Kidney (tissue), 14 donors: ENCODE measurements around the gene CLTCL1. TPM values are rescaled to one million over a fixed set of nuclear protein-coding genes. Genes with fewer than 3 reads are reported as not detected.

Source experiments
- DNase-seq, 5 donors: peaks; one replicate each; pipeline ENCODE4 v3.0.0-alpha.2; 2013 to 2020
- FAIRE-seq: peaks from 2 replicates; lab custom pipeline; 2012; peaks lifted over from hg19 to GRCh38; lab: Jason Lieb, UNC
- H3K27ac ChIP-seq, 2 donors: one replicate each; pipeline ENCODE4 v1.7.0; 2013; ENCODE audit warnings: low read depth in 2 of 2, low read length in 2 of 2, inconsistent platforms in 1 of 2
- H3K27me3 ChIP-seq: one replicate; pipeline ENCODE4 v1.7.1; 2013; ENCODE audit warnings: low read length, inconsistent platforms; ENCODE audit not compliant: control insufficient read depth, insufficient read depth
- H3K36me3 ChIP-seq, 3 donors: one replicate each; pipeline versions ENCODE4 v1.7.0 to v1.7.1; 2013; ENCODE audit warnings: low read length in 3 of 3, control low read depth in 1 of 3, inconsistent platforms in 1 of 3; ENCODE audit not compliant: insufficient read depth in 3 of 3, control insufficient read depth in 2 of 3
- H3K4me1 ChIP-seq, 3 donors: one replicate each; pipeline versions ENCODE4 v1.7.0 to v1.7.1; 2013; ENCODE audit warnings: low read length in 3 of 3, inconsistent platforms in 1 of 3, low read depth in 1 of 3; ENCODE audit not compliant: control insufficient read depth in 2 of 3, insufficient read depth in 2 of 3
- H3K4me3 ChIP-seq, 3 donors: one replicate each; pipeline versions ENCODE4 v1.7.0 to v1.8.1; 2013; ENCODE audit warnings: low read length in 3 of 3, control low read depth in 1 of 3, inconsistent platforms in 1 of 3
- H3K9ac ChIP-seq, 3 donors: one replicate each; pipeline versions ENCODE4 v1.7.0 to v1.7.1; 2013; ENCODE audit warnings: low read length in 3 of 3, control low read depth in 1 of 3, inconsistent platforms in 1 of 3
- H3K9me3 ChIP-seq, 3 donors: one replicate each; pipeline versions ENCODE4 v1.7.0 to v1.7.1; 2013; ENCODE audit warnings: low read length in 3 of 3, control low read depth in 1 of 3, inconsistent platforms in 1 of 3; ENCODE audit not compliant: control insufficient read depth in 2 of 3, insufficient read depth in 1 of 3
- CTCF ChIP-seq: IDR thresholded peaks from 3 replicates; pipeline ENCODE4 v1.5.1; 2012; ENCODE audit warnings: mild to moderate bottlenecking, moderate library complexity, borderline replicate concordance; ENCODE audit not compliant: insufficient read depth; ENCODE audit errors: extremely low read depth
- intact Hi-C: fragments of 100-400 bp; cut with DNase I; formaldehyde crosslinking; loops from one replicate; pipeline ENCODE4 v1.11.1; 2022
- polyA plus RNA-seq: library from polyadenylated mRNA; stranded (reverse); fragments of 350-450 nt; fragmentation: Illumina TruSeq; extraction: RNeasy Lipid Tissue Mini Kit (QIAGEN cat#74804); gene quantifications from one replicate; pipeline ENCODE4 v1.2.3, GENCODE V29; 2014; ENCODE audit warnings: low read depth, low replicate concordance; ENCODE audit not compliant: insufficient read depth
- total RNA-seq: library from RNA; stranded (reverse); fragmentation: NEBNext Ultra II Directional; extraction: Animal tissue kit (Norgen Biotek cat#: 25700); gene quantifications from one replicate; pipeline ENCODE4 v1.2.1, GENCODE V29; 2021
- donor health status: control.
- donor health status: control.
- donor health status: control.
- donor health status: control.
- donor health status: control.
- donor health status: DM: yes; HTN: yes; CAD: no.
- donor health status: Normal renal cell carcinoma (clear cell type).

CLTCL1 gene
- total and polyA plus RNA-seq, 2 donors from 2014 or later = 4.0 to 6.3 TPM

GRCh38 chr22:19172213-19173046 lies 119.1 kb downstream of the CLTCL1 start:
- DNase-seq (no peak), FAIRE-seq (no peak)
- Histone ChIP-seq H3K27ac (no peak overlapping the region), H3K9ac (peak overlapping the region; percentile 58 to 95 (median 81)), H3K36me3 (no peaks in the 10 kb centered on the region), H3K4me1 (peaks cover 0 to 59% (median 22%) of the 10 kb centered on the region in 3 donors), H3K9me3 (no peaks in the 10 kb centered on the region), H3K4me3 (peak overlapping the region; percentile 68 to 90 (median 72)), H3K27me3 (peaks cover 16% of the 10 kb centered on the region)
- TF ChIP-seq CTCF = no peak
- intact Hi-C loops = no loop called here

GRCh38 chr22:19169947-19170318 lies 121.6 kb downstream of the CLTCL1 start:
- H3K27ac ChIP-seq = no peak overlapping the region
- no peak for FAIRE-seq
- intact Hi-C loops = loop anchor here (5.0 kb wide), 1 partner anchor 53 kb away; no protein-coding TSS in a partner anchor
- H3K9me3 ChIP-seq = no peaks in the 10 kb centered on the region
- H3K9ac ChIP-seq = no peak overlapping the region
- H3K4me1 ChIP-seq = peaks cover 0 to 40% (median 19%) of the 10 kb centered on the region in 3 donors
- H3K27me3 ChIP-seq = peaks cover 16% of the 10 kb centered on the region
- TF ChIP-seq CTCF = no peak
- peak overlapping the region in 1 of 3 donors; percentile 25 for H3K4me3 ChIP-seq
- H3K36me3 ChIP-seq = no peaks in the 10 kb centered on the region
- DNase-seq = peak in 1 of 5 donors; percentile 77

- H3K9ac ChIP-seq = peak overlapping the region in 1 of 3 donors; percentile 39
Measured at GRCh38 chr22:19169002-19169946, 122.2 kb downstream of the CLTCL1 start.

More at GRCh38 chr22:19169002-19169946, 122.2 kb downstream of the CLTCL1 start:
- H3K4me1 ChIP-seq = peaks cover 0 to 33% (median 13%) of the 10 kb centered on the region in 3 donors
- H3K4me3 ChIP-seq = peak overlapping the region in 1 of 3 donors; percentile 25
- no peak overlapping the region for H3K27ac ChIP-seq
- no peaks in the 10 kb centered on the region for H3K9me3 ChIP-seq
- no peaks in the 10 kb centered on the region for H3K36me3 ChIP-seq
- no peak for TF ChIP-seq CTCF
- H3K27me3 ChIP-seq = peaks cover 16% of the 10 kb centered on the region
- FAIRE-seq (no peak), DNase-seq (no peak)
- intact Hi-C loops = loop anchor here (5.0 kb wide), 1 partner anchor 52 kb away; no protein-coding TSS in a partner anchor
